ENCODE results near the gene DRICH1.
"Not testable (repeated sequence)": the region's sequence is repeated elsewhere in the genome, so short reads cannot be mapped to it uniquely, and the experiment has no call there.

Gene DRICH1

DNA sequence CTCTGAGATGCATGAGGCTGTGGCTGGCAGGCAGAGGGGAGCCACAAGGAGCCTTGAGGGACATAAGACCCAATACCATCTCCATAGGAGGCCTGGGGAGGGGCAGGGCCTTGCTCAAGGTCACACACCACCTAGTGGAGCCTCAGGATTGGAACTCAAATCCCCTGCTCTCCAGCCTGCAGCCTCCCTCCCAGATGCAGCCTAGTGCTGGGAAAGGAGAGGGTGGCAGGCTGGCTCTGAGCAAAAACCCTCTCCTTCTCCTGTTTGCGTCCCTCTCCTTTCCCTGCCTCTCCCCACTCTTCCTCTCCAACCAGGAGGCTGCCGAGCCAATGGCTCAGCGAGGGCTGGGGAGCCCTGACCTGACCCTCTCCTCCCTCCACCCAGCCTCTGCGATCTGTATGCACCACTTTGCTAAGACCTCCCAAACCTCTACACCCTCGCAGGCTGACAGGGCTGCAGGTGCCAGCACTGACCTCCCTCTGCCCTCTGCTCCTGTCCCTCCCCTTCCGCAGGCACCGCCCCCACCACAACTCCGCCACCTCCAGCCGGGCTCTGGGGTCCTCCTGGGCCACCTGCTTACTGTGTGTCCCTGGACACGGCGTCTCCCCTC lies 66.7 kb downstream of the DRICH1 start:
- DNase-seq = peak; percentile 62

DNA sequence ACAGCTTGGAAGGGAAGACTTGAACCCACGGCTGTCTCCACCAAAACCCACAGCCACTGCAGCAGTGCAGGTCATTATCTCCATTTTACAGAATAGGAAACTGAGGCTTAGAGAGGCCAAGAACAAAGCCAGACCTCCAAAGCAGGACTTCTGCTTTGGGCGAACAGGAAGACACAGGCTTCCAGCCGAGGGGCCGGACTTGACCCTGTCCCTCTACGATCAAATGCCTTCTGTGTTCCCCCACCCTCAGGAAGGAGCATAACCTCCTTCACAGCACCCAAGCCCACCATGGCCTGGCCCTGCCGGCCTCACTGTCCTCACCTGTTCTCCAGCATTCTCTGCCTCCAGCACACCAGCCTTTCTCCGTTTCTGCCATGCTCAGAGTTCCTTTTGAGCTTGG lies 67.8 kb downstream of the DRICH1 start:
- DNase-seq = no peak

DNA sequence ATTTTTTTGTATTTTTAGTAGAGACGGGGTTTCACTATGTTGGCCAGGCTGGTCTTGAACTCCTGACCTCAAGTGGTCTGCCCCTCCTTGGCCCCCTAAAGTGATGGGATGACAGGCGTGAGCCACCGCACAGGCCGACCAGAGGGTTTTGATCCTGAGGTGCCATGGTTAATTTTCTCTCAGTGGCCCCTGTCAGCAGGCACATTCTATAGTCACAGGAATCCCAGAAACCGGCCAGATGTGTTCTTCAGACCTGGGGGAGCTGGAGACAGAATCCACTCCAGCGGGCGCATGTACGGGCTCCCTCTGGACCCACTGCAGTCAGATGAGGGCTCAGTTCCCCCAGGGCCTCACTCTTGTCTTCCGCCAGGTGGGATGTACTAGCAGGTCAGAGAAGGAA lies 69.0 kb downstream of the DRICH1 start:
- DNase-seq = no peak

DNA sequence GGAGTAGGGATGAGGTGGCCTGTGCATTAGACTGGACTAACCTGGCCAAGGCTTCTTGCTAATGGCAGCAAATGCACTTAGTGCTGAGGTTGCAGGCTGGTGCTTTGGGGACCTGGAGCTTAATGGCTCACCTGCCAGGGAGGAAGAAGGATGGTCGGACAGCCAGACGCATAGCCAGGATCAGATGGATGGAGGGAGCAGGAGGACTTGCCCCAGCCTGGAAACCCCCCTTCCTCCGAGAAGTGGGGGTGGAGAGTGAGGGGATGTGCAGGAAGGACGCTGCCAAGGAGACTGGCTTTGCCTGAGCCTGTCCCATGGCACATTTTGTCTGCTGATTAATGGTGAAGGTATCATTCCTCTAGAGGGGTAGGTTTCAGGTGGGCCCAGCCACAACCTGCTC lies 69.9 kb downstream of the DRICH1 start:
- no peak for DNase-seq

DNA sequence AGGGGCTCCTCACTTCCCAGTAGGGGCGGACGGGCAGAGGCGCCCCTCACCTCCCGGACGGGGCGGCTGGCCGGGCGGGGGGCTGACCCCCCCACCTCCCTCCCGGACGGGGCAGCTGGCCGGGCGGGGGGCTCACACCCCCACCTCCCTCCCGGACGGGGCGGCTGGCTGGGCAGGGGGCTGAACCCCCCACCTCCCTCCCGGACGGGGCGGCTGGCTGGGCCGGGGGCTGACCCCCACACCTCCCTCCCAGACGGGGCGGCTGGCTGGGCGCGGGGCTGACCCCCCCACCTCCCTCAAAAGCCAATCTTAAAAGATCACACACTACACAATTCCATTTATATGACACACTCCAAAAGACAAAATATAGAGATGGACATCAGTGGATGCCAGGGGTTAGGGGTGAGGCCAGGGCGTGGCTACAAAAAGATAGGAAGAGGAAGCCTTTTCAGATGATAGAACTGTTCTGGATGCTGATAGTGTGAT lies 71.1 kb downstream of the DRICH1 start:
- not testable (repeated sequence) for DNase-seq

DNA sequence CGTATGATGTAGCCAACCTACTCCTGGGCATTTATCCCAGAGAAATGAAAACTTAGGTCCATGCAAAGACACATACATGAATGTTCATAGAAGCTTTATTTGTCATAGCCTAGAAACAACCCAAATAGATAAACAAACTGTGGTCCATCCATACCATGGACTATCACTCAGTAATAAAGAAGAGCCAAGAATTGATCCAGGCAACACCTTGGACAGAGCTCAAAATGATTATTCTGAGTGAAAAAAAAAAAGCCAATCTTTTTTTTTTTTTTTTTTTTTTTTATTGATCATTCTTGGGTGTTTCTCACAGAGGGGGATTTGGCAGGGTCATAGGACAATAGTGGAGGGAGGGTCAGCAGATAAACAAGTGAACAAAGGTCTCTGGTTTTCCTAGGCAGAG lies 71.9 kb downstream of the DRICH1 start:
- not testable (repeated sequence) for DNase-seq
